OCI-M2 (cell line): ENCODE data around the gene PLEKHH3.

Experiments
- DNase-seq: peaks from one replicate; lab custom pipeline; 2025; ENCODE audit not compliant: unreplicated experiment; lab: John Stamatoyannopoulos, UW

The PLEKHH3 gene

DNA sequence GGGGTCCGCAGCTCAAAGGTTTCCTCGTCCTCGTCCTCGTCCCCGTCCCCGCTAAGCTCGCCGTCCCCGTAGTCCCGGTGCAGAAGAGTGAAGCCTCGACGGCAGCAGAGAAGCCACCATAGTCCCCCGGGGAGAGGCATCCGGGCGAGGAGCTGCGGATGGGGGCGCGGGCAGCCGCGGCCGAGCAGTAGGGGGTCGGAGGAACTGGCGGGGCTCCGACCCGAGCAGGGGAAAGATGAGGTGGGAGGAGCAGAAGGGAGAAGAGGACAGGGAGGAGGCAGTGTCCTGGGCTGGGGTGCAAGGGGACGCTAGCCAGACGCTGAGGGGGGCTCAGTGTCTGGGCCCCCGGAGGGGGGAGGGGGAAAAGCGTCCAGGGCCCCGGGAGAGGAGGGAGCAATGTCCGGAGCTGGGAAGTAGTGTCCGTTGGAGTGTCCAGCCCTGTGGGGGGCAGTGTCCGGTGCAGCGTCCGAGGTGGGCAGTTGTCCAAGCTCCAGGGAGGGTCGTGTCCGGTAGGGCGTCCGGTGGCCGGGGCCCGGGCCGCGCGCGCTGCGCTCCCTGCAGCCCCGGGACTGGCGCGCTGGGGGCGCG is at the start of gene PLEKHH3:
TSS of gene PLEKHH3 (minus strand) at position 571 of the 588 bp plus-strand sequence. CDS start at position 140, 431 bp downstream.
- DNase-seq = no peak

DNA sequence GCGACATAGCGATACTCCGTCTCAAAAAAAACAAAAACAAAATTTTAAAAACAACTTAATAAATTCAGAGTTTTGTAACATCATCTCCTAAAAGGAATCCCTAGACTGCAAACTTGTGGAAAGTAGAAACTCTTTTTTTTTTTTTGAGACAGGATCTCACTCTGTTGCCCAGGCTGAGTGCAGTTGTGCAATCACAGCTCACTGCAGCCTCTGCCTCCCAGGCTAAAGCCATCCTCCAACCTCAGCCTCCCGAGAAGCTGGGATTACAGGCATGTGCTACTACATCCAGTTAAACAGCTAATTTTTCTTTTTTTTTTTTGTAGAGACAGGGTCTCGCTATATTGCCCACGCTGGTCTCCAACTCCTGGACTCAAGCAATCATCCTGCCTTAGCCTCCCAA is 48.3 kb upstream of the PLEKHH3 start:
- DNase-seq = no peak

DNA sequence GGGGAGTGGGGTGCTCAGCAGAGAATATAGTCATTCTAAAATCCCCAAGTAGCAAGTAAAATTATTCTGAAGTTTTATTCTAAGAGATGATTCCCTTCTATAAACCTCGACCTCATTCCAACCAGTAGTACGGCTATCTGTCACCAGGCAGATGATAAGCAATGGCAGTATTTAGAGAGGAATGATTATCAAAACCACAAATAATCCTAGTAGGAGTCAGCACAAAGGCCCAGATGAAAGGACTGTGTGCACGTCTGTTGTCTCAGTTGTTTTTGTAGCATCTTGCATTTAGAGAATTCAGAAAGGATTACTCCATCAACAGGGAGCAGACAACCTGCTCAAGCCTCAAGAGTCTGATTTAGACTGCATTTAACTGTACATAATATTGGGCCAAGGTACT is 46.8 kb upstream of the PLEKHH3 start:
- DNase-seq = no peak

DNA sequence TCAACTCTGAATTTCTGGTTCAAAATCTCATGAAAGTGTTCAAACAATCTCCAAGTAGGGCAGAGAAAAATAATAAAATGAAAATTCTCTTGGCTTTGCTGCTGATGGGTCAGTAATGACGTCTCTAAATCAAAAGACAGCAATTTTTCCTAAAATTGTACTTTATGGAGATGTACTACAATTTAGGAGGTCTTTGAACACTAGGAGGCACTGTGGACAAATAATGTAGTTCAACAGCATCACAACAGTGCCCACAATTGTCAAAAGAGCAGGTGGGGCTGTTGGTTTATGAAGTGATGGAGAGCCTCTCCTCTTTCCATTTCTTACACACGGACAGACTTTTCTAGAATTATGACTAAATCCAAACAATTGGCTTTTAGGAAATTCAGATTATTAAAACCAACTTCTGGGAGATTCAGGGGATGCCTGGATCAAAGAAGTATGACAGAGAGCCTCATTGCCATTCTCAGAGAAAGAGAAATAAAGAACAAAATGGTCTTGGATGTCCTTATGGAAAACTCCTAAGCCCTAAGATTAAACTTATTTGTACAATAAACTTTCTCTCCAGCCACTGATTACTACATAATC is 44.3 kb upstream of the PLEKHH3 start:
- no peak for DNase-seq

DNA sequence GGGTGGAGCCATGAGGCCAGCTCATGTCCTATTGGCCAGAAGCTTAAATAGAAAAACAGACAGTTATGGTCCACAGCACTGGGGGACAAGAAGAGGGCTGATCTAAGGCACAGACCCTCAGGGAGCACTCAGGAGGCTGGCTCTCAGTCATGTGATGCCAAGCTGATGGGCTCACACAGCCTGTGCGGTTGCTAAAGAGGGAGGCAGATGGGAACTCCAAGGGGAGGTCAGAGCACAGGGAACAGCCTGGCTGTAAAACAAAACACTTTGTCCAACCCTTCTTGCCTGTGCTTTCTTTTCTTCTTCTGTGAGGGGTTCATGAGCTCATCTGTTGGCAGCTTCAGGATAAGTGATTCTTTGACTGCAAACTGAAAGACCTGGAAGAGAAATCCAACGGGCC is 32.8 kb upstream of the PLEKHH3 start:
- no peak for DNase-seq

DNA sequence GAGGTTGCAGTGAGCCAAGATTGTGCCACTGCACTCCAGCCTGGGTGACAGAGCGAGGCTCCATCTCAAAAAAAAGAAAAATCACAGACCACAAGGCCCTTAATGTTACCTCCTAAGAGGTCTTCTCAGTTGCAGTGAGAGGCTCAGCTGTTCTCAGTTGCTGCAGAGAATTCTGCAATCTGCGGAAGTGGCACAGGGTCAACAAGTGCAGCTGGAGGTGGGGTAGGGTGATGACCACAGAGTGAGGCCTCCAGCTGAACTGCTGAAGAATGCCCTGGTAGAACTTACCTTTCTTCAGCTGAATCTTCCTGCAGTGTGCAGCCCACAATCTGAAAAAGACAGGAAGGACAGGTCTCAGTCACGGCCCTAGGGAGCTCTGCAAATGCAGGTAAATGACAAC is 31.8 kb upstream of the PLEKHH3 start:
- DNase-seq = no peak

DNA sequence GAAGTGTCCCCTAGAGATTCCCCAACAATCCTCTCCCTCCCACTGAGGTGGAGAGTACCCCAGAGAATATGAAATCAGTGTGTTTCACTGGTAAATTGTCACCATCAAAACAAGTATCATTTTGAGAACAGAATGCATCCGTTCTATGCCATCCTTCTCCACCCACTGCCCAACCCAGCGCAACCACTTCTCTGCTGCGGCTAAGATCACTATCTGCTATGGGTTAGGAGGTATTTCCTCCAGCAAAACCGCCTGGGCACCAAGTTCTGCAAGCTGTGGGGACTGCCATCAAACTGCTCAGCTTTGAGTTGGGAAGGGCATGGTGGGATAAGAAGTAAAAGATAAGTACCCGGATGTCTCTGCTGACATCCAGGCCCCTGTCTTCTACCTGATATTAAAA is 29.9 kb upstream of the PLEKHH3 start:
- DNase-seq = no peak

- DNase-seq = no peak
These were observed 28.2 kb upstream of the PLEKHH3 start for GRCh38 chr17:42704837-42705494.

- no peak for DNase-seq
These were observed 27.7 kb upstream of the PLEKHH3 start for GRCh38 chr17:42704490-42704836.

GRCh38 chr17:42702446-42702845 is 25.7 kb upstream of the PLEKHH3 start:
- no peak for DNase-seq

GRCh38 chr17:42700586-42701289 is 23.9 kb upstream of the PLEKHH3 start:
- no peak for DNase-seq

- no peak for DNase-seq
These were observed 22.6 kb upstream of the PLEKHH3 start for GRCh38 chr17:42699415-42699740.

DNA sequence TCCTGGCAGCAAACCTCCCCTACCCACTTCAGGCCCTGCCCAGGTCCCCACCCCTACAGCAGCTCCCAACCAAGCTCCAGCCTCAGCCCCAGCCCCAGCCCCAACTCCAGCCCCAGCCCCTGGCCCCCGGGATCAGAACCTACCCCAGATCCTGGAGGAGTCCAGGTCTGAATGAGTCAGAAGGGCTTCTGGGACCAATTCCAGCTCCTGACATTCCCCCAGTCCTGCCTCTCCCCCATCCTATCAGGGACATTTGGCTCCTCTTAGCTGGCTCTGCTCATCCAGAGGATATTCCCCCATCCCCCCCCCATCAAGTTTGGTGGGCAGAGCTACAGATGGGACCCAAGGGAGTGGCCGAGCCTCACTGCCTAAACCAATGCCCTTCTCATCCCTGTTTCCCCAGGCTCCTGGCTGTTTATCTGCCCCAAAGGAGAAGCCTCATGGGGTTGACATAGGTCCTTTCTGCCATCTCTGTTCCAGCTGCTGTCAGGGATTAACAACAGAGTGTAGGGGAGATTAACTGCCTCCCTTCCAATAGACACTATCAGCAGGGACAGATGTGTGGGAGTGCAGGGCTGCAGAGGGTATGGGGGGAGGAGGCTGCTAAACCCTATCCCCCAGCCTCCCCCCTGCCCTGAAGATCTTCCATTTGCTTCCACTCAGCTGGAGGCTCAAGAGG is 22.1 kb upstream of the PLEKHH3 start:
- peak; percentile 83 for DNase-seq

DNA sequence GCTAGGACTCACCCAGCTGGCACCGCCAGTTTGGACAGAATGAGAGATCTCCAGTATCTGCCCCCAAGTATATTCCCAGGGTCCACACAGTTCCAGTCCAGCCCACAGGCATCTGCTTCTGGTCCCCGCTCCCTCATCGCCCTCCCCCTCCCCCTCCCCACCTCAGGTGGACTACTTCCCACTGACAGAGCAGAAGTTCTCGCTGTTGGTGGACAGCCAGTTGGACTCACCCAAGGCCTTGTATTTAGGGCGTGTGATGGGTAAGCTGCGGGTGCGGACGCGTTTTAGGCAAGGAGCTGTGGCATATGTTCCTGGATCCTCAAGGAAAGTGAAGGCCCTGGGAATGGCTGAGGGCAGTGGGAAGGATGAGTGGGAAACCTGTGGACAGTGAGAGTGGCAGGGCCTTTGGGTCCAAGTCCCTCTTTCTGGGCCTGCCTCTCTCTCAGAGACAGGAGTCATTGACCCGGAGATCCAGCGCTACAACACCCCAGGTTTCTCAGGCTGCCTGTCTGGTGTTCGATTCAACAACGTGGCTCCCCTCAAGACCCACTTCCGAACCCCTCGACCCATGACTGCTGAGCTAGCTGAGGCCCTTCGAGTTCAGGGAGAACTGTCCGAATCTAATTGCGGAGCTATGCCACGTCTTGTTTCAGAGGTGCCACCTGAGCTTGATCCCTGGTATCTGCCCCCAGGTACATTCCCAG is 20.5 kb upstream of the PLEKHH3 start:
- DNase-seq = no peak

DNA sequence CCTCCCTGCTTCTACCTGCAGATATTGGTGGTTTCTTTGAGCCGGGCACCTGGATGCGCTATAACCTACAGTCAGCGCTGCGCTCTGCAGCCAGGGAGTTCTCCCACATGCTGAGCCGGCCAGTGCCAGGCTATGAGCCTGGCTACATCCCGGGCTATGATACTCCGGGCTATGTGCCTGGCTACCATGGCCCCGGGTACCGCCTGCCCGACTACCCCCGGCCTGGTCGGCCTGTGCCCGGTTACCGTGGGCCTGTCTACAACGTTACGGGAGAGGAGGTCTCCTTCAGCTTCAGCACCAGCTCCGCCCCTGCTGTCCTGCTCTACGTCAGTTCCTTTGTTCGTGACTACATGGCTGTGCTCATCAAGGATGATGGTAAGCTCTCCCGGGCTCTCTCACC is 18.7 kb upstream of the PLEKHH3 start:
- DNase-seq = no peak

DNA sequence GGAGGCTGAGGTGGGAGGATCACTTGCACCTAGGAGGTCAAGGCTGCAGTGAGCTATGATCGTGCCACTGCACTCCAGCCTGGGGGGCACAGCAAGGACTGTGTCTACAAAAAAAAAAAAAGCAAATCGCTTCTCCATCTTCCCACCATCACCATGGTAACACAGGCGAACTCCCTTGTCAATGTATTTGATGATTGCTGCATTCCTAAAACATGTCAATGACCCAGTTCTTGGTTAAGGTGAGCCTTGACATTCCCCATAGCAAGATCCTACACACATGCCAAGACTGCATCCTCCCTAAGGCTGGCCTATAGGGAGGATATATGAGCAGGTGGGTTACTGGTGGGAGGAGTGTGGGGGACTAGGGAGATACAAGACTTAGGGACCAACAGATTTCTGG is 17.7 kb upstream of the PLEKHH3 start:
- no peak for DNase-seq

DNA sequence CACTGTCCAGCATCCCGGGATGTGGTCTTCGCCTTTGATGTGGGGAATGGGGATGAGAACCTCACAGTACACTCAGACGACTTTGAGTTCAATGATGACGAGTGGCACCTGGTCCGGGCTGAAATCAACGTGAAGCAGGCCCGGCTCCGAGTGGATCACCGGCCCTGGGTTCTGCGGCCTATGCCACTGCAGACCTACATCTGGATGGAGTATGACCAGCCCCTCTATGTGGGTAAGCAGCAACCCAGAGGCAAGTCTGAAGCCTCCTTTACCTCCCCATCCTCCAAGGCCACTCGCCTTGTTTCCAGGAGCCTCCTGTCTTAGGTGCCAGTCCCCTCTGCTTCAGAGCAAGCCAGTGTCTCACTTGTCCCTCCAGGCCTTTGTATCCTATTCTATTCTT is 15.7 kb upstream of the PLEKHH3 start:
- DNase-seq = no peak

DNA sequence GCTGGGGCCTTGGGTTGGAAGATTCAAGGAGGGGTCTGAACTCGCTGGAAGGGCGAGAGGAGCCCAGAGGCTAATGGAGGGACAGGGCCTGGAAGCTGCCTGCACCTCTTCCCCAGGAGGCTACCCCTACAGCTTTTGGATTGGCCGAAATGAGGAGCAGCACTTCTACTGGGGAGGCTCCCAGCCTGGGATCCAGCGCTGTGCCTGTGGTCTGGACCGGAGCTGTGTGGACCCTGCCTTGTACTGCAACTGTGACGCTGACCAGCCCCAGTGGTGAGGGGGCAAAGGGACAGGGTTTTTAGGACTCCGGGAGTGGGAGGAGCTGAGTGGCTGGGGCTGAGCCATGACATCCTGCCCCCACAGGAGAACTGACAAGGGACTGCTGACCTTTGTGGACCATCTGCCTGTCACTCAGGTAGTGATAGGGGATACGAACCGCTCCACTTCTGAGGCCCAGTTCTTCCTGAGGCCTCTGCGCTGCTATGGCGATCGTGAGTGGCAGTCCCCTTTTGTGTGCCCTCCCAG is 14.3 kb upstream of the PLEKHH3 start:
- no peak for DNase-seq

DNA sequence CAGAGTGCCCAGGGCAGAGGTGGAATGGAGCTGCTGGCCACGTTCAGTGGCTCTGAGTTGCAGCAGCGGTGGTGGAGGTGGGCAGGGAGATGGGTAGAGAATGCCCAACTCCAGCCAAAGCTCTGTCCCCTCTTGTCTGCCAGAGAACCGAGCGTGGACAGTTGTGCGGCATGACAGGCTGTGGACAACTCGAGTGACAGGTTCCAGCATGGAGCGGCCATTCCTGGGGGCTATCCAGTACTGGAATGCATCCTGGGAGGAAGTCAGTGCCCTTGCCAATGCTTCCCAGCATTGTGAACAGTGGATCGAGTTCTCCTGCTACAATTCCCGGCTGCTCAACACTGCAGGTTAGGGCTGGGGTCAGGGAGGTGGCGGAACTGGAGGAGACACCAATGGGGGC is 13.8 kb upstream of the PLEKHH3 start:
- DNase-seq = no peak

DNA sequence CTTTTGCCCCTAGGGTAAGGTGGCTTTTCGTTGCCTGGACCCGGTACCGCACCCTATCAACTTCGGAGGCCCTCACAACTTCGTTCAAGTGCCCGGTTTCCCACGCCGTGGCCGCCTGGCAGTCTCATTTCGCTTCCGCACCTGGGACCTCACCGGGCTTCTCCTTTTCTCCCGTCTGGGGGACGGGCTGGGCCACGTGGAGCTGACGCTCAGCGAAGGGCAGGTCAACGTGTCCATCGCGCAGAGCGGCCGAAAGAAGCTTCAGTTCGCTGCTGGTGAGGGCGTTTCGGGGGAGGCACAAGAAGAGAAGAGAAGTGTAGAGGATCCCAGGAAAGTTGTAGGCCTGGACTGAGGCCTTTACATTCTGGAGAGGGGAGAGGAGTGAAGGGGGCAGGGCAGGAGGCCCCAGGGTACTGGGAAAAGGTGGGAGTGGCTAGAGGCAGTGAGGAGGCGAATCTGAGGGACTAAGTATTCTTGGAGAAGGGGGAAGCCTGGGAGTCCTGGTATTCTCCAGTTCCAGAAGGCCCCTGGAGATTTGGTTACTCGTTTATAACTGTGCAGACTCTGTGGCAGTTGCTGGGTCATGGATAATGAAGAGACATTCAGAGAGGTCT is 11.0 kb upstream of the PLEKHH3 start:
- DNase-seq = no peak
